A549 (cell line): ENCODE measurements around the gene DAB2IP.

Experiments
- CHD2 ChIP-seq: fragments of 150-350 bp; IDR thresholded peaks from 2 replicates; pipeline ENCODE4 v1.6.1; 2014; ENCODE audit warnings: low read length; ENCODE audit not compliant: partially characterized antibody
- CTCF ChIP-seq: fragments of >200 bp; sonication (Bioruptor Twin); formaldehyde crosslinking; IDR thresholded peaks from 3 replicates; pipeline ENCODE4 v1.5.1; 2016
- ESRRA ChIP-seq: fragments of 150-350 bp; IDR thresholded peaks from 2 replicates; pipeline ENCODE4 v1.6.1; 2014; ENCODE audit warnings: mild to moderate bottlenecking, low read length, borderline replicate concordance
- HDAC2 ChIP-seq: fragments of 200-600 bp; sonication (generic); IDR thresholded peaks from 2 replicates; pipeline ENCODE4 v1.6.1; 2016
- MAFK ChIP-seq: fragments of 450-650 bp; IDR thresholded peaks from 2 replicates; pipeline ENCODE4 v1.6.1; 2014; ENCODE audit not compliant: partially characterized antibody
- RFX5 ChIP-seq: fragments of 450-650 bp; IDR thresholded peaks from 2 replicates; pipeline ENCODE4 v1.7.1; 2014; ENCODE audit warnings: antibody characterized with exemption, mild to moderate bottlenecking, moderate library complexity

GRCh38 chr9:121660876-121661275 lies 9.4 kb downstream of the DAB2IP start:
- no peak for TF ChIP-seq RFX5
- no peak for TF ChIP-seq ESRRA
- no peak for TF ChIP-seq CTCF
- TF ChIP-seq CHD2: no peak
- no peak for TF ChIP-seq HDAC2
- no peak for TF ChIP-seq MAFK
